ENCODE results near the gene SUMO1. TPM values are rescaled to one million over a fixed set of nuclear protein-coding genes. Genes with fewer than 3 reads are reported as not detected.

The SUMO1 gene
- total and polyA plus RNA-seq, 10 donors: 58.0 to 121 (median 68.9) TPM

DNA sequence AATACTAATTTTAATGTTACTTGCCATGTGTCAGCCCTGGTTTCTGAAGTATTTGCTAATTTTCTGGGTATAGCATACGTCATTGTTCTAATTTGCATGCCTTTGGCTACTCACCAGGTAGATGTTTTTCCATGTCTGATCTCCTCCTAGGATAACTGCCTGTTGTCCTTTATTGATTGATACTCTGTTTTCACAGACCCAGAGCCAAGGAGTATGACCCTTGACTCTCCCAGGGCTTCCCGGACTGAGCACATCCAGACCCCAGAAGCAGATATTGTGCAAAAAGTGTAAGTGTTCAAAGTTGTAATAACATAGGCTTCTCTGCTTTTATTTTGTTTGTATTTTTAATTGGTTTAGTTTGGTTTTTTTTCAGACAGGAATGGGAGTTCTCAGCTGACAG, 53.8 kb downstream of the SUMO1 start:
- 73 to 92% (median 86%) methylated on average over 2 of the region's 2 CpGs for WGBS, 5 donors
- intact Hi-C loops (cut with DNase I; ENCODE audit: low total_unique reads): no loop called here
- no peak for DNase-seq
- H3K27ac ChIP-seq: no peak overlapping the region
- H3K9me3 ChIP-seq: no peaks in the 10 kb centered on the region
- peaks cover 0 to 3% (median 0%) of the 10 kb centered on the region in 7 donors for H3K27me3 ChIP-seq (replicated peaks in 1 of 7)
- H3K4me3 ChIP-seq: no peak overlapping the region
- TF ChIP-seq POLR2A (IDR thresholded peaks at IDR 0.05) (no peak), POLR2AphosphoS5 (IDR thresholded peaks at IDR 0.05) (no peak)
- TF ChIP-seq, protein P1, sequence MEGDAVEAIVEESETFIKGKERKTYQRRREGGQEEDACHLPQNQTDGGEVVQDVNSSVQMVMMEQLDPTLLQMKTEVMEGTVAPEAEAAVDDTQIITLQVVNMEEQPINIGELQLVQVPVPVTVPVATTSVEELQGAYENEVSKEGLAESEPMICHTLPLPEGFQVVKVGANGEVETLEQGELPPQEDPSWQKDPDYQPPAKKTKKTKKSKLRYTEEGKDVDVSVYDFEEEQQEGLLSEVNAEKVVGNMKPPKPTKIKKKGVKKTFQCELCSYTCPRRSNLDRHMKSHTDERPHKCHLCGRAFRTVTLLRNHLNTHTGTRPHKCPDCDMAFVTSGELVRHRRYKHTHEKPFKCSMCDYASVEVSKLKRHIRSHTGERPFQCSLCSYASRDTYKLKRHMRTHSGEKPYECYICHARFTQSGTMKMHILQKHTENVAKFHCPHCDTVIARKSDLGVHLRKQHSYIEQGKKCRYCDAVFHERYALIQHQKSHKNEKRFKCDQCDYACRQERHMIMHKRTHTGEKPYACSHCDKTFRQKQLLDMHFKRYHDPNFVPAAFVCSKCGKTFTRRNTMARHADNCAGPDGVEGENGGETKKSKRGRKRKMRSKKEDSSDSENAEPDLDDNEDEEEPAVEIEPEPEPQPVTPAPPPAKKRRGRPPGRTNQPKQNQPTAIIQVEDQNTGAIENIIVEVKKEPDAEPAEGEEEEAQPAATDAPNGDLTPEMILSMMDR (IDR thresholded peaks at IDR 0.05 in 8 of 11, conservative IDR thresholded peaks at IDR 0.05 in 3 of 11): no peak
- H3K36me3 ChIP-seq: no peaks in the 10 kb centered on the region
- H3K4me1 ChIP-seq: no peaks in the 10 kb centered on the region

DNA sequence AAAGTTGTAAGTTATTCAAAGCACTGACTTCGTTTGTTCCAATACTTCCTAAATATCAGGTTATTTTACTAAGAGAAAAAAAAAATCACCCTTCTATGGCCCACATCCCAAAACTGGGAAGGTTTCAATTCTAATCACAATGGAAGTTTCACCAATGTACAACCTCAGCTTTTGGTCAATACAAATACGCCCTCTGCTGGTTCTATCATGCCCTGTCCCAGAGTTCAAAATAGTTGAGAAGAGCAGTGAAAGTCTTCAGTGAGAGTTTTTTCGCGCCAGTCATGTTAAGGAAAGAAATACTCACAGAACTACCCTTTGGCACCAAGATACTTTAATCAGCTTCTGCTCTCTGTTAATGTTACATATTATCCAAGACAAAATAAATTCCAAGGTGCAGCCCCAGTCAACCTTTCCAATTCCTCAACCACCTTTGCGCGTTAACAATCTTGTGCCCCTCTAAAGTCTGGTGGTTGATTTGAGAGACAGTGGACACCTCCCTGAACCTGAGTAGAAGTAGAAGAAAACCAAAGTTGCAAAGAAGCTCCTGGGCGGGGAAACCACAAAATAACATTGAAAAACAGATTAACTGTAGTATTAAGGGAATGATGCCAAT, 59.9 kb downstream of the SUMO1 start:
- H3K9me3 ChIP-seq: no peaks in the 10 kb centered on the region
- H3K27me3 ChIP-seq (replicated peaks in 1 of 7): no peaks in the 10 kb centered on the region
- DNase-seq: no peak
- H3K36me3 ChIP-seq: no peaks in the 10 kb centered on the region
- WGBS, 5 donors: 43 to 50% (median 47%) methylated on average over 7 of the region's 7 CpGs
- H3K27ac ChIP-seq: no peak overlapping the region
- H3K4me1 ChIP-seq: no peaks in the 10 kb centered on the region
- TF ChIP-seq, protein P1 (IDR thresholded peaks at IDR 0.05 in 8 of 11, conservative IDR thresholded peaks at IDR 0.05 in 3 of 11): peak; percentile 55 to 84 (median 78)
- TF ChIP-seq POLR2AphosphoS5 (IDR thresholded peaks at IDR 0.05): no peak
- intact Hi-C loops (cut with DNase I; ENCODE audit: low total_unique reads): no loop called here
- no peak overlapping the region for H3K4me3 ChIP-seq

DNA sequence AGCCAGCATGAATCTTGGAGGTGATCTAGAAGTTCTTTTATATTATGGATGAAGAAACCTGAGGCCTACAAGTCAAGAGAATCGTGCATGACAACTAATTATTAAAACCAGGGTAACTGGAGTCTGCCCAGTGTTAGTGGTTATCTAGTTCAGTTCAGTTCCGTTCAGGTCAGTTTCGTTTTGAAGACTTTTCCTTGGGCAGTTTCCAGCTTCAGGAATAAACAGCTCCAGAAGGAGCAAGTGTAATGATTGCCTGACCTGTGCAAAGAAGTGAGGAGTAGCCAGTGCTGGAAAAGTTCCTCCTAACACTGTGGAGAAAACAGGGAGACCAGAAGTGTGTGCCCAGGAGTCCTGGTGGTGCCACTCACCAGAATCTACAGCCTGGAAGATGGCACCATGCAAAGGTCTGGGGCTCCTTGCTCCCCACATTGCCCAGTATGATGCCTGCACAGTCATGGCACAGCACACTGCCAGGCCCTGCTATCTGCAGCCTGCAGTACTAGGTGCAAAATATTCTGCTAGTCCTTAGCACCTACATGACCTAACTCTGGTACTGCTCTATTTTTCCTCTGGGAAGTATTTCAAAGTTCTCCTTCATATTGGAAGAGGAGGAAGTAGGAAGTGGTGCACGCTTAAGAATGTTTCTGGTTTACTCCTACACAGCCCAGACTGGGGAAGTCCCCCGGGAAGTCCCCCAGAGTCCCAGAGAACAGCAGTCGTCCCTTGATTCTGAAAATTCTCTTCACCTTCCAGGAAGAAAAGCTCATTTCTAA, 65.8 kb downstream of the SUMO1 start:
- no peak for DNase-seq
- no peaks in the 10 kb centered on the region for H3K36me3 ChIP-seq
- WGBS, 5 donors: 48 to 56% (median 51%) methylated on average over 6 of the region's 6 CpGs
- H3K9me3 ChIP-seq: no peaks in the 10 kb centered on the region
- no peak overlapping the region for H3K27ac ChIP-seq
- intact Hi-C loops (cut with DNase I; ENCODE audit: low total_unique reads): no loop called here
- peaks cover 0 to 27% (median 4%) of the 10 kb centered on the region in 7 donors for H3K27me3 ChIP-seq (replicated peaks in 1 of 7)
- TF ChIP-seq POLR2A (IDR thresholded peaks at IDR 0.05) (no peak), POLR2AphosphoS5 (IDR thresholded peaks at IDR 0.05) (no peak)
- TF ChIP-seq, protein P1 (IDR thresholded peaks at IDR 0.05 in 8 of 11, conservative IDR thresholded peaks at IDR 0.05 in 3 of 11): no peak
- no peak overlapping the region for H3K4me3 ChIP-seq
- peaks cover 0 to 15% (median 7%) of the 10 kb centered on the region in 6 donors for H3K4me1 ChIP-seq

DNA sequence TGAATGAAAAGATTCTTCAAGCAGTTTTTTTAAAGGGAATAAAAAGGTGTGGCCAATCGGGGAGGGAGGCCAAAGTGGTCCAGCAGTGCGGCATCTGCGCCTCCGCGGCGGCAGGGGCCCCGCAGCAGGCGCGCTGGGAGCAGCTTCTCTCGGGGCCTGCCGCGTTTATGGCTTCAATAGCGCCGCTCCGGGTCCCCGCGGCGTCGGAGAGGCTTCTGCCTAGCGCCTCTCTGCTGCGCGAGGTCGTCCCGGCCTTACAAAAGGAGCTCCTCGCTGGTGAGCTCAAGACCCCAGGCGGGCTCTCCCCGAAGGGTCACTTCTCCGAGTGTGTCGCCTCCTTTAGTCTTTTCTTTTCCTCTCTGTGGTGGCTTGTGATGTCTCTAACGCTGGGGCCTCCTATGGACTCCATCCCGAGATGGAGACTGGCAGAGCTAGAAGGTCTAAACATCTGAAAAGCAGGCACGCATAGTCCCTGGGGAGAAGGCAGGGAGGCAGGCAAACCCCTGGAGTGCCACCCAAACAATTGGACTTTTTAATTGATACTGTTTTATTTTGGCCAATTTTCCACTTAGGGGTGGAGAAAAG, 67.1 kb downstream of the SUMO1 start:
- 17 to 37% (median 22%) methylated on average over 27 to 32 of the region's 32 CpGs for WGBS, 5 donors
- peaks cover 0 to 27% (median 4%) of the 10 kb centered on the region in 7 donors for H3K27me3 ChIP-seq (replicated peaks in 1 of 7)
- intact Hi-C loops (cut with DNase I; ENCODE audit: low total_unique reads): no loop called here
- H3K4me1 ChIP-seq: peaks cover 0 to 15% (median 7%) of the 10 kb centered on the region in 6 donors
- peak overlapping the region in 1 of 8 donors; percentile 4 for H3K4me3 ChIP-seq
- no peaks in the 10 kb centered on the region for H3K36me3 ChIP-seq
- H3K27ac ChIP-seq: no peak overlapping the region
- TF ChIP-seq, protein P1 (IDR thresholded peaks at IDR 0.05 in 8 of 11, conservative IDR thresholded peaks at IDR 0.05 in 3 of 11): no peak
- TF ChIP-seq POLR2AphosphoS5 (IDR thresholded peaks at IDR 0.05) (no peak), POLR2A (IDR thresholded peaks at IDR 0.05) (no peak)
- no peak for DNase-seq
- no peaks in the 10 kb centered on the region for H3K9me3 ChIP-seq
